Neutrophil (primary cell): Measurements from ENCODE around the gene GTF2A1.
A peak's percentile ranks its signal among the peaks of the same experiment; 100 is the strongest.

Experiments
- H3K27ac ChIP-seq: fragments of 200-600 bp; sonication (generic); 2 replicates; pipeline ENCODE4 v1.5.1; 2016; ENCODE audit warnings: mild to moderate bottlenecking, moderate library complexity
- H3K27me3 ChIP-seq: fragments of 200-600 bp; sonication (generic); 2 replicates; pipeline ENCODE4 v1.6.0; 2016; ENCODE audit warnings: mild to moderate bottlenecking
- H3K36me3 ChIP-seq: fragments of 200-600 bp; sonication (generic); 2 replicates; pipeline ENCODE4 v1.5.1; 2017
- H3K4me1 ChIP-seq, 2 experiments: fragments of 200-600 bp in 1 of 2; sonication (generic) in 1 of 2; 1 replicate in 1 of 2; 2 replicates in 1 of 2; pipeline versions ENCODE4 v1.5.1 to v1.6.1; 2013 to 2016; ENCODE audit warnings: low read depth in 1 of 2, low read length in 1 of 2, mild to moderate bottlenecking in 1 of 2, moderate library complexity in 1 of 2; ENCODE audit not compliant: control insufficient read depth in 1 of 2, insufficient read depth in 1 of 2
- H3K4me3 ChIP-seq, 2 experiments: fragments of 200-600 bp in 1 of 2; sonication (generic) in 1 of 2; 1 replicate in 1 of 2; 2 replicates in 1 of 2; pipeline ENCODE4 v1.5.1; 2013 to 2016; ENCODE audit warnings: low read depth in 1 of 2, low read length in 1 of 2, mild to moderate bottlenecking in 1 of 2, moderate library complexity in 1 of 2
- H3K9me3 ChIP-seq: fragments of 200-600 bp; sonication (generic); 2 replicates; pipeline ENCODE4 v1.5.1; 2016
- TF ChIP-seq, protein P1 (sequence below): fragments of 200-600 bp; sonication (generic); IDR thresholded peaks from 2 replicates; pipeline ENCODE4 v1.5.1; 2016; ENCODE audit warnings: antibody characterized with exemption

The GTF2A1 gene

DNA sequence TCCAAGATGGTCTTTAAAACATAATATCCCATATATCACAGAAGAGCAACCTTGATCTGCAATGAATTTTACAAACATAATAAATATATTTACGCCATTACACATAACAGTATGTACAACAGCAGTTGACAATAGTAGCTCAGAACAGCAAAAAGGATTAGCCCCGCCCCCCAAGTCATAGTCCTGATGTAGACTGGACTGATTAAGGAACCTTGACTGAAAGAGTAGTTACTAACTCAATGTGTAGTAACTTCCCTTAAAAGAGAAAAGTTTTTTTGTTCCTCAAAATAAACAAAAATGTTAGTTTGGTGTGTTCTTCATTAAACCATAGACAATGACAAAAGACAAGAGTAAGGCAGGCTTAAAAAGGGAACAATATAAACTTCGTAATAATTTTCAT, 44.5 kb downstream of the GTF2A1 start:
- TF ChIP-seq, protein P1, sequence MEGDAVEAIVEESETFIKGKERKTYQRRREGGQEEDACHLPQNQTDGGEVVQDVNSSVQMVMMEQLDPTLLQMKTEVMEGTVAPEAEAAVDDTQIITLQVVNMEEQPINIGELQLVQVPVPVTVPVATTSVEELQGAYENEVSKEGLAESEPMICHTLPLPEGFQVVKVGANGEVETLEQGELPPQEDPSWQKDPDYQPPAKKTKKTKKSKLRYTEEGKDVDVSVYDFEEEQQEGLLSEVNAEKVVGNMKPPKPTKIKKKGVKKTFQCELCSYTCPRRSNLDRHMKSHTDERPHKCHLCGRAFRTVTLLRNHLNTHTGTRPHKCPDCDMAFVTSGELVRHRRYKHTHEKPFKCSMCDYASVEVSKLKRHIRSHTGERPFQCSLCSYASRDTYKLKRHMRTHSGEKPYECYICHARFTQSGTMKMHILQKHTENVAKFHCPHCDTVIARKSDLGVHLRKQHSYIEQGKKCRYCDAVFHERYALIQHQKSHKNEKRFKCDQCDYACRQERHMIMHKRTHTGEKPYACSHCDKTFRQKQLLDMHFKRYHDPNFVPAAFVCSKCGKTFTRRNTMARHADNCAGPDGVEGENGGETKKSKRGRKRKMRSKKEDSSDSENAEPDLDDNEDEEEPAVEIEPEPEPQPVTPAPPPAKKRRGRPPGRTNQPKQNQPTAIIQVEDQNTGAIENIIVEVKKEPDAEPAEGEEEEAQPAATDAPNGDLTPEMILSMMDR, result no peak

DNA sequence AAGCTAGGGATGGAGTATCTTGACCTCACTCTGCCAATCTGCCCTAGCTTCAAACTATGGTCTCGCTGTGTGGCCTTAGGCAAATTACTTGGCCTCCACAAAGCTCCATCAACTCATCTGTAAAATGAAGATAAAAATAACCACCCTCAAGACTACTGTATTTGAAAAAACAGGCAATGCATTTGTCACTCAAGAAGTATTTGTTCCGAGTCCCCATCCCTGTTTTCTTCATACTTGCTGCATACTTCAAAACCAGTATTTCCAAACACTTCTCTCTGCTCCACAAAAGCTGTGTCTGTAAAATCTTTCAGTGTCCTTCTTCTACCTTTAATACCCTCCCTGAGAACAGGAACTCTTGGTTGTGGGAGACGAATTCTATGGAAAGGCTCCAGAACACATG, 47.9 kb downstream of the GTF2A1 start:
- Histone ChIP-seq H3K27me3 (no peaks in the 10 kb centered on the region), H3K27ac (no peak overlapping the region), H3K4me1 (peaks cover 63 to 64% of the 10 kb centered on the region in 2 experiments), H3K9me3 (no peaks in the 10 kb centered on the region), H3K4me3 (no peak overlapping the region), H3K36me3 (no peaks in the 10 kb centered on the region)
- TF ChIP-seq, protein P1, result no peak

More for the DNA sequence above, 44.5 kb downstream of the GTF2A1 start:
- no peaks in the 10 kb centered on the region for H3K27me3 ChIP-seq
- H3K4me3 ChIP-seq, result peak overlapping the region in 1 of 2 experiments; percentile 8
- H3K9me3 ChIP-seq, result no peaks in the 10 kb centered on the region
- no peaks in the 10 kb centered on the region for H3K36me3 ChIP-seq
- peak overlapping the region; percentile 77 for H3K27ac ChIP-seq
- H3K4me1 ChIP-seq, result peaks cover 42 to 44% of the 10 kb centered on the region in 2 experiments

DNA sequence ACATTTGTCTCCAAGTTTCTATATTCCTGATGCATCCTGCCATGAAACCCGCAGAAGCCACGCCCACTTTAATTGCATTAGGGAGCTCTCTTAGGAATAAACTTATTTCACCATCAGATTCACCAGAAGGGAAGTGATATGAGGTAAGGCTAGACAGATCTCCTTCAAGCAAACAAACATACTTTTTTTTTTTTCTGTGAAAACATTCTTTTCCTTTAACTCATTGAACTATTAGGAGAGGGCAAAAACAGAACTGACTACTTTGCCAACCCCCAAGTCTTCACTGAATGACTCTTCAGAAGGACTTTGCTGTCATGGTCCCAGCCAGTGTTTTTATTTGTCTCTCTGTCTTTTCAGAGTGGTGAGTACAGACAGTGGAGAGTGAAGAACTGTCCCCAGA, 48.4 kb downstream of the GTF2A1 start:
- peaks cover 59% of the 10 kb centered on the region in 2 experiments for H3K4me1 ChIP-seq
- H3K27ac ChIP-seq, result peak overlapping the region; percentile 17
- no peak overlapping the region for H3K4me3 ChIP-seq
- no peaks in the 10 kb centered on the region for H3K9me3 ChIP-seq
- no peaks in the 10 kb centered on the region for H3K36me3 ChIP-seq
- TF ChIP-seq, protein P1, result no peak
- no peaks in the 10 kb centered on the region for H3K27me3 ChIP-seq

DNA sequence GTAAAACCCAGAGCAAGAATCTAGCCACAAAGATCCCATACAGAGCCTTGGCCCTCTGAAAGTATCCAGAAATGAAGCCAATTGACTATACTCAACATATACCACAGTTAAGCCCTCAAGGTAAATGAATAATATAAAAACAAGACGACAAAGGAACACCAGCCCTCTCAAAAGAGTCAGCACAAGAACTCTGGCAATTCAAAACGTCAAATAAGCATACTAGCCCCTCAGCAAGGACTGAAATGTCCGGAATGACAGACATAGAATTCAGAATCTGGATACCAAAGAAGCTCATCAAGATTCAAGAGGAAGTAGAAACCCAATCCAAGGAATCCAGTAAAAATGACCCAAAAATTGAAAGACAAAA, 49.9 kb downstream of the GTF2A1 start:
- H3K27me3 ChIP-seq, result no peaks in the 10 kb centered on the region
- H3K36me3 ChIP-seq, result no peaks in the 10 kb centered on the region
- H3K9me3 ChIP-seq, result no peaks in the 10 kb centered on the region
- TF ChIP-seq, protein P1, result peak; percentile 18
- peak overlapping the region; percentile 66 to 77 for H3K4me3 ChIP-seq
- H3K27ac ChIP-seq, result peak overlapping the region; percentile 91
- H3K4me1 ChIP-seq, result peaks cover 44 to 46% of the 10 kb centered on the region in 2 experiments

DNA sequence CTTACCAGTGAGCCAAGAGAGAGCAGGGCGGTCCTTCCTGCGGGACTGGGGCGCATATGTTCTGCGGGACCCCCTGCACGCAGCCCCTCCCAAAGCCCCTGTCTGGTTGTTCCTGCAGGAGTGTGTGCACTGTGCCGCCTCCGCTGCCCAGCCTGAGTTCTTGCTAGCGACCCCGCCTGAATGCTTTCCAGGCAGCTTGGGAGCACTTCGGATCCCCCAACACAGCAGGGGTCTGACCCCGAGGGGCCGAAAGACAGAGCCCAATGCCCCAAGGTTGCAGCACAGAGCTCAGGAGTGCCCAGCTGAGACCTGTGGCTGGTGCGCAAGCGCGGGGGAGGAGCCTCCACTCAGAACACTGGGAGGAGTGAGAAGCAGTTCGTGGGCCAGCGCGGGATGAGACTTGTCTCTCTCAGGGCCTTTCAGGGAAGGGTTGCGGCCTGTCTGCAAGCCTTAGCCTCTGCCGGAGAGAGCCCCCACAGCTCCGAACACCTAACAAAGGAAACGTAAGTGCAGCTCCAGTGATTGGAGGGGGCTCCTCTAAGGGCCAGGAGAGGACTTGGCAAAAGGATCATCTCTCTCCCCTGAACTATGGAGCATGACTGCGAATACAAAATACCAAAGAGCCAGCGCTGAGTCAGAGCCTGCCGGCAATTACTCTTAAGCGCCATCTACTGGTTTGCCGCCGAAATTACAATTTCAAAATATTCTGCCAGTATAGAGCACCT, 50.5 kb downstream of the GTF2A1 start:
- Histone ChIP-seq H3K4me1 (peaks cover 44 to 46% of the 10 kb centered on the region in 2 experiments), H3K27ac (peak overlapping the region; percentile 91), H3K4me3 (peak overlapping the region; percentile 66 to 77), H3K27me3 (no peaks in the 10 kb centered on the region), H3K36me3 (no peaks in the 10 kb centered on the region), H3K9me3 (no peaks in the 10 kb centered on the region)
- TF ChIP-seq, protein P1, result peak; percentile 78
